GM12891 (cell line): Measurements from ENCODE around the gene HSPA1L.

Experiments
- PAX5 ChIP-seq: IDR thresholded peaks from 2 replicates; pipeline ENCODE4 v1.6.1; 2011; ENCODE audit warnings: low read length, moderate library complexity, mild to moderate bottlenecking; ENCODE audit not compliant: insufficient read depth, severe bottlenecking
- POLR2A ChIP-seq: IDR thresholded peaks from 2 replicates; pipeline ENCODE4 v1.6.1; 2011; ENCODE audit warnings: low read depth, low read length, control low read depth
- POLR2AphosphoS5 ChIP-seq: IDR thresholded peaks from 2 replicates; pipeline ENCODE4 v1.6.1; 2011; ENCODE audit warnings: low read depth, low read length, control low read depth
- SPI1 ChIP-seq: IDR thresholded peaks from 2 replicates; pipeline ENCODE4 v1.6.1; 2011; ENCODE audit warnings: low read depth, low read length, control low read depth
- TAF1 ChIP-seq: IDR thresholded peaks from 2 replicates; pipeline ENCODE4 v1.6.1; 2011; ENCODE audit warnings: low read depth, low read length, control low read depth

GRCh38 chr6:31815025-31815838, at the start of gene HSPA1L, which contains the start of gene HSPA1A:
- peak; percentile 71 for TF ChIP-seq POLR2A
- peak; percentile 70 for TF ChIP-seq POLR2AphosphoS5
- peak; percentile 32; the same call in 1 of the 2 replicates for TF ChIP-seq TAF1
- no peak for TF ChIP-seq SPI1
- TF ChIP-seq PAX5 = no peak
